Adipocyte (in vitro differentiated cells): ENCODE results near the gene NNT.
"Not testable (repeated sequence)": the region's sequence is repeated elsewhere in the genome, so short reads cannot be mapped to it uniquely, and the experiment has no call there.

Source experiments
- DNase-seq: peaks from one replicate; pipeline ENCODE4 v3.0.0-alpha.2; 2015; ENCODE audit warnings: low read depth
- H3K27me3 ChIP-seq: replicated peaks from 2 replicates; pipeline ENCODE4 v1.7.0; 2013; ENCODE audit warnings: mild to moderate bottlenecking, low read length, moderate library complexity; ENCODE audit not compliant: control insufficient read depth, insufficient read depth
- H3K36me3 ChIP-seq: 2 replicates; pipeline ENCODE4 v1.7.0; 2013; ENCODE audit warnings: low read length, mild to moderate bottlenecking, moderate library complexity; ENCODE audit not compliant: control insufficient read depth, insufficient read depth, severe bottlenecking
- H3K4me1 ChIP-seq: 2 replicates; pipeline ENCODE4 v1.7.0; 2013; ENCODE audit warnings: mild to moderate bottlenecking, low read length, moderate library complexity; ENCODE audit not compliant: control insufficient read depth, insufficient read depth
- H3K4me3 ChIP-seq: 2 replicates; pipeline ENCODE4 v1.7.0; 2013; ENCODE audit warnings: mild to moderate bottlenecking, low read length, moderate library complexity
- H3K9ac ChIP-seq: 2 replicates; pipeline ENCODE4 v1.7.0; 2013; ENCODE audit warnings: mild to moderate bottlenecking, low read length, moderate library complexity
- H3K9me3 ChIP-seq: 2 replicates; pipeline ENCODE4 v1.7.0; 2013; ENCODE audit warnings: mild to moderate bottlenecking, low read length, moderate library complexity; ENCODE audit not compliant: control insufficient read depth

The NNT gene

GRCh38 chr5:43584166-43584699 lies 18.7 kb upstream of the NNT start:
- Histone ChIP-seq H3K4me3 (no peak overlapping the region), H3K27me3 (no peaks in the 10 kb centered on the region), H3K9ac (no peak overlapping the region), H3K4me1 (no peaks in the 10 kb centered on the region), H3K9me3 (no peaks in the 10 kb centered on the region), H3K36me3 (no peaks in the 10 kb centered on the region)
- no peak for DNase-seq

- H3K36me3 ChIP-seq = no peaks in the 10 kb centered on the region
- DNase-seq = no peak
- no peak overlapping the region for H3K9ac ChIP-seq
- H3K27me3 ChIP-seq = no peaks in the 10 kb centered on the region
- no peak overlapping the region for H3K4me3 ChIP-seq
- H3K9me3 ChIP-seq = no peaks in the 10 kb centered on the region
- no peaks in the 10 kb centered on the region for H3K4me1 ChIP-seq
Measured at GRCh38 chr5:43588842-43589241, 14.1 kb upstream of the NNT start.

- H3K4me3 ChIP-seq = no peak overlapping the region
- H3K4me1 ChIP-seq = no peaks in the 10 kb centered on the region
- H3K9ac ChIP-seq = no peak overlapping the region
- DNase-seq = no peak
- H3K9me3 ChIP-seq = no peaks in the 10 kb centered on the region
- no peaks in the 10 kb centered on the region for H3K27me3 ChIP-seq
- no peaks in the 10 kb centered on the region for H3K36me3 ChIP-seq
Measured at GRCh38 chr5:43589310-43589709, 13.7 kb upstream of the NNT start.

GRCh38 chr5:43590700-43591099 lies 12.3 kb upstream of the NNT start:
- H3K4me3 ChIP-seq = no peak overlapping the region
- H3K9ac ChIP-seq = no peak overlapping the region
- no peak for DNase-seq
- H3K36me3 ChIP-seq = no peaks in the 10 kb centered on the region
- no peaks in the 10 kb centered on the region for H3K9me3 ChIP-seq
- no peaks in the 10 kb centered on the region for H3K27me3 ChIP-seq
- no peaks in the 10 kb centered on the region for H3K4me1 ChIP-seq

- H3K9ac ChIP-seq = no peak overlapping the region
- H3K9me3 ChIP-seq = no peaks in the 10 kb centered on the region
- H3K4me1 ChIP-seq = no peaks in the 10 kb centered on the region
- DNase-seq = no peak
- H3K27me3 ChIP-seq = no peaks in the 10 kb centered on the region
- H3K36me3 ChIP-seq = no peaks in the 10 kb centered on the region
- H3K4me3 ChIP-seq = no peak overlapping the region
Measured at GRCh38 chr5:43592363-43592762, 10.6 kb upstream of the NNT start.

- not testable (repeated sequence) for H3K9ac ChIP-seq, H3K4me3 ChIP-seq, H3K9me3 ChIP-seq, H3K27me3 ChIP-seq, H3K4me1 ChIP-seq, H3K36me3 ChIP-seq, DNase-seq
Measured at GRCh38 chr5:43598927-43599326, 4.1 kb upstream of the NNT start.

DNA sequence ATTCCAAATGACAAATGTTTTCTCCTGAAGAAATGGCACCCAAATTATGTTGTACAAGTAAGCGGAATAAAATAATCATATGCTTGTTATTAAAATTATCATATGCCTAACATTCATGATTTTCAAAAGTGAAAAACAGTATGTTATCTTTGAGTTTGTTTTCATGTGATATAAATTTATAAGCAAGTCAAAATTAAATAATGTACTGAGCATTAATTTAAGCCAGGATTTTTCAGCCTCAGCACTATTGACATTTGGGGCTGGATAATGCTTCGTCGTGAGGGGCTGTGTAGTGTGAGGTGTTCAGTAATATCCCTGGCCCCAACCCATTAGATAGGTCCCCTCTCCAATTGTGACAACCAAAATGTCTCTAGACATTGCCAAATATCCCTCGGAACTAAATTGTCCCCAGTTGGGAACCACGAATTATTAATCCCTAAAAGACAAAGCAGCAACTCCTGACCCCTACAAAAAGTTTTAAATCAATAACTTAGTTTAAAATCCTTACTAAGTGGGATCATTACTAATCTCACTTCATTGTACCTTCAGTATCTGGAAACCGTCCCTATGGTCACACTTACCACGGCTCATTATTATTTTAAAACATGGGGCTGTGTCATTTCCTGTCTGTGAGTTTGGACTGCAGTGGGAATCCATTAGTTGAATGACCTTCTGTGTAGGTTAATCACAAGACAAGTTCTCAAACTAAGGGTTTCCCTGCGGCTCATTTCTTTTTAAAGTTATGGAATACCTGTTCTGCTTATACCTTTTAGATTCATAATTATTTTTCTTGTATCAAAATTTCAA lies 1.3 kb upstream of the NNT start:
- peak; percentile 32 for DNase-seq
- H3K9me3 ChIP-seq = no peaks in the 10 kb centered on the region
- peak overlapping the region; percentile 90 for H3K9ac ChIP-seq
- no peaks in the 10 kb centered on the region for H3K27me3 ChIP-seq
- peak overlapping the region; percentile 98 for H3K4me3 ChIP-seq
- no peaks in the 10 kb centered on the region for H3K36me3 ChIP-seq
- H3K4me1 ChIP-seq = peaks cover 15% of the 10 kb centered on the region

GRCh38 chr5:43603344-43604217 lies 601 bp downstream of the NNT start:
- DNase-seq = peak; percentile 69
- H3K9ac ChIP-seq = peak overlapping the region; percentile 90
- no peaks in the 10 kb centered on the region for H3K9me3 ChIP-seq
- H3K4me3 ChIP-seq = peak overlapping the region; percentile 98
- H3K36me3 ChIP-seq = no peaks in the 10 kb centered on the region
- H3K27me3 ChIP-seq = no peaks in the 10 kb centered on the region
- H3K4me1 ChIP-seq = peaks cover 15% of the 10 kb centered on the region

DNA sequence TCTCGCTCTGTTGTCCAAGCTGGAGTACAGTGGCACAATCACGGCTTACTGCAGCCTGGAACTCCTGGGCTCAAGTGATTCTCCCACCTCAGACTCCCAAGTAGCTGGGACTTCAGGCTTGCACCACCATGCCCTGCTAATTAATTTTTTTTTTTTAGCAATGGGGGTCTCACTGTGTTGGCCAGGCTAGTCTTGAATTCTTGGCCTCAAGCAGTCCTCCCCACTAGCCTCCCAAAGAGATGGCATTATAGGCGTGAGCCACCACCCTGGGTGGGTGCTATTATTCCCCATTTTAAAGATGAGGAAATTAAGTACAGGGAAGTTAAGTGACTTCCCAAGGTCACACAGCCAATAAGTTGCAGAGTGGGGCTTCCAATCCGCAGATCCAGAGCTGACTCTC lies 1.7 kb downstream of the NNT start:
- H3K4me3 ChIP-seq = no peak overlapping the region

DNA sequence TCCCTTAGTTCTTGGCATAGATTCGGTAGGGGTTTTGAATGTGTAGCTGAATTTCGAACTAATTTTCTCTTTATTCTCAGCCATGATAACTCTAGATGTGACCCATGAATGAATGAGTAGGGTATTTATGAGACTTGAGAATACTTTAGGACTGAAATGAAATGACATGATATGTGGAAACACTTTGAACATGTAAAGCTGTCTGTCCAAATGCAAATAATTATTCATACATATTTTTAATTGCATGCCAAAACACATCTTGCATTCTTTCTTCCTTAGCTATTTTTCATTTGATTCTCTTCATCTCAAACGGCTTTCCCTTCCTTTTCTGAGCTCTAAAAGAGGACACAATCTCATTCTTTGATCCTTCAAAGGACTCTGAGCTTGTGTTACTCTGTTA lies 3.4 kb downstream of the NNT start:
- DNase-seq = no peak
- H3K9me3 ChIP-seq = no peaks in the 10 kb centered on the region
- H3K27me3 ChIP-seq = no peaks in the 10 kb centered on the region
- H3K4me1 ChIP-seq = peaks cover 15% of the 10 kb centered on the region
- peaks cover 21% of the 10 kb centered on the region for H3K36me3 ChIP-seq
- H3K9ac ChIP-seq = no peak overlapping the region
- H3K4me3 ChIP-seq = no peak overlapping the region

More for the DNA sequence above, 1.7 kb downstream of the NNT start:
- Histone ChIP-seq H3K4me1 (peaks cover 15% of the 10 kb centered on the region), H3K9ac (no peak overlapping the region), H3K36me3 (peaks cover 9% of the 10 kb centered on the region), H3K27me3 (no peaks in the 10 kb centered on the region), H3K9me3 (no peaks in the 10 kb centered on the region)
- no peak for DNase-seq

DNA sequence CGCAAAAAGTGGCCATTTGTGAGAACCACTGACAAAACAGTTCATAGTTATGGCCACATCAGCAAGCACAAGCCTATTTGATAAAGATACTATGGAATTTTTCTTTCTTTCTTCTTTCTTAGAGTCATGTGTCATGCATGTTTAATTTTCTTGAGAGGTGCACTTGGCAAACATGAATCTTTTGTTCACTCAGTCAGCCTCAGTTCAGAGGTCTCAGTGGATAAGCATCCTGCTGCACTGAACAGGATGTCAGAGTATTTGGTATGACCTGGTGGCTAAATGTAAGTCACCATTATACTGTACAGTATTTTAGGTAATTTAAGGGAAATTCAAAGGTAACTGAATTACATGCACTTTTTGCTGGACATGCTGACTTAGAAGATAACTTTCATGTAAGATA lies 5.4 kb downstream of the NNT start:
- H3K9me3 ChIP-seq = no peaks in the 10 kb centered on the region
- no peak overlapping the region for H3K4me3 ChIP-seq
- no peaks in the 10 kb centered on the region for H3K27me3 ChIP-seq
- peaks cover 40% of the 10 kb centered on the region for H3K36me3 ChIP-seq
- no peak overlapping the region for H3K9ac ChIP-seq
- DNase-seq = no peak
- H3K4me1 ChIP-seq = peaks cover 6% of the 10 kb centered on the region
